PC-3 (cell line): ENCODE results near the gene GSTP1.

ENCODE experiments used
- EZH2phosphoT487 ChIP-seq: fragments of 300-600 bp; sonication (generic); IDR thresholded peaks from 2 replicates; pipeline ENCODE4 v1.6.1; 2018; ENCODE audit warnings: mild to moderate bottlenecking, antibody characterized with exemption, low read length, borderline replicate concordance
- TF ChIP-seq, protein P1 (sequence below): fragments of 300-600 bp; sonication (generic); conservative IDR thresholded peaks from 2 replicates; pipeline ENCODE4 v1.5.1; 2017; ENCODE audit warnings: antibody characterized with exemption, low read depth, mild to moderate bottlenecking, low read length

DNA sequence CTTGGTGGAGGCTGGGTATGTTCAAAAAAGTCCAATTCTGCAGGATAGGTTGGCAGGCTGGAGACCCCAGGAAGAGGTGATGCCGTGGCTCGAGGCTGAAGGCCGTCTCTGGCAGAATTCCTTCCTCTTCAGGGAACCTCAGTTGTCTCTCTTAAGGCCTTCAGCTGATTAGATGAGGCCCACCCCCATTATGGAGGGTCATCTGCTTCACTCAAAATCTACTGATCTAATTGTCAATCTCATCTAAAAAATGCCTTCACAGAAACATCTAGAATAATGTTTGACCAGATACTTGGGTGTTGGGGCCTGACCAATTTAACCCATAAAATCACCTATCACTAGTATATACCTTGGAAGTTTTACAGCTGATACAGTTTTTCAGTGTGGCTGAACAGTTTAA lies 27.4 kb upstream of the GSTP1 start:
- TF ChIP-seq, protein P1, sequence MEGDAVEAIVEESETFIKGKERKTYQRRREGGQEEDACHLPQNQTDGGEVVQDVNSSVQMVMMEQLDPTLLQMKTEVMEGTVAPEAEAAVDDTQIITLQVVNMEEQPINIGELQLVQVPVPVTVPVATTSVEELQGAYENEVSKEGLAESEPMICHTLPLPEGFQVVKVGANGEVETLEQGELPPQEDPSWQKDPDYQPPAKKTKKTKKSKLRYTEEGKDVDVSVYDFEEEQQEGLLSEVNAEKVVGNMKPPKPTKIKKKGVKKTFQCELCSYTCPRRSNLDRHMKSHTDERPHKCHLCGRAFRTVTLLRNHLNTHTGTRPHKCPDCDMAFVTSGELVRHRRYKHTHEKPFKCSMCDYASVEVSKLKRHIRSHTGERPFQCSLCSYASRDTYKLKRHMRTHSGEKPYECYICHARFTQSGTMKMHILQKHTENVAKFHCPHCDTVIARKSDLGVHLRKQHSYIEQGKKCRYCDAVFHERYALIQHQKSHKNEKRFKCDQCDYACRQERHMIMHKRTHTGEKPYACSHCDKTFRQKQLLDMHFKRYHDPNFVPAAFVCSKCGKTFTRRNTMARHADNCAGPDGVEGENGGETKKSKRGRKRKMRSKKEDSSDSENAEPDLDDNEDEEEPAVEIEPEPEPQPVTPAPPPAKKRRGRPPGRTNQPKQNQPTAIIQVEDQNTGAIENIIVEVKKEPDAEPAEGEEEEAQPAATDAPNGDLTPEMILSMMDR: no peak
- TF ChIP-seq EZH2phosphoT487: no peak
